HepG2 (cell line): ENCODE measurements around the gene ROBO2. TPM values are rescaled to one million over a fixed set of nuclear protein-coding genes. Genes with fewer than 3 reads are reported as not detected.

Experiments
- ATAC-seq: fragments of 200-7000 bp; cut with Tn5 transposase; 3 replicates; pipeline ENCODE4 v1.9.1; 2020; ENCODE audit warnings: mild to moderate bottlenecking, moderate library complexity
- BruUV-seq: library from RNA; stranded (reverse); fragments of 400-500 nt; replicated peaks from 2 replicates; lab custom pipeline; 2021; lab: Mats Ljungman, UMichigan
- CTCF ChIA-PET: fragments of 300-600 bp; formaldehyde crosslinking; extraction: SDS; loops from one replicate; lab custom pipeline; 2021; ENCODE audit warnings: low total read pairs, inconsistent platforms, low intra/inter-chr PET ratio; lab: Yijun Ruan, JAX
- POLR2A ChIA-PET: fragments of 350-600 bp; sonication (Branson Sonifier 250); formaldehyde crosslinking; loops from one replicate; lab custom pipeline; 2020; ENCODE audit warnings: antibody characterized with exemption, inconsistent platforms; lab: Yijun Ruan, JAX
- DNase-seq: peaks from one replicate; pipeline ENCODE4 v3.0.0-alpha.2; 2015; ENCODE audit warnings: low spot score
- FAIRE-seq: peaks from 3 replicates; lab custom pipeline; 2011; peaks lifted over from hg19 to GRCh38; lab: Jason Lieb, UNC
- H2AFZ ChIP-seq: one replicate; pipeline ENCODE4 v1.6.1; 2011; ENCODE audit warnings: low read length, inconsistent platforms
- H3K27ac ChIP-seq: fragments of 300-600 bp; 3 replicates; pipeline ENCODE4 v1.8.0; 2011; ENCODE audit warnings: mixed run types, mild to moderate bottlenecking, mixed read lengths, low read length, inconsistent platforms; ENCODE audit not compliant: insufficient read depth; ENCODE audit errors: extremely low read length
- H3K27me3 ChIP-seq, 2 experiments: fragments of 200-600 bp in 1 of 2; 2 replicates in 1 of 2; 3 replicates in 1 of 2; pipeline versions ENCODE4 v1.6.0 to v1.8.0; 2011; ENCODE audit warnings: low read length in 2 of 2, mild to moderate bottlenecking in 2 of 2, moderate library complexity in 2 of 2, inconsistent platforms in 1 of 2; ENCODE audit not compliant: insufficient read depth in 2 of 2, control insufficient read depth in 1 of 2
- H3K36me3 ChIP-seq, 2 experiments: fragments of 200-600 bp in 1 of 2; replicated peaks in 1 of 2; 2 replicates in 1 of 2; 3 replicates in 1 of 2; pipeline versions ENCODE4 v1.5.1 to v1.8.0; 2011; ENCODE audit warnings: low read length in 2 of 2, inconsistent platforms in 1 of 2; ENCODE audit not compliant: insufficient read depth in 2 of 2, control insufficient read depth in 1 of 2
- H3K4me1 ChIP-seq: 2 replicates; pipeline ENCODE4 v1.5.1; 2012; ENCODE audit warnings: low read length, inconsistent platforms; ENCODE audit not compliant: insufficient read depth
- H3K4me2 ChIP-seq: 2 replicates; pipeline ENCODE4 v1.6.0; 2011; ENCODE audit warnings: low read depth, low read length, inconsistent platforms
- H3K4me3 ChIP-seq, 3 experiments: fragments of 200-600 bp in 1 of 3; sonication (generic), shearing (Covaris generic) in 1 of 3; replicated peaks in 1 of 3; 2 replicates each; pipeline ENCODE4 v1.5.1; 2011 to 2016; ENCODE audit warnings: low read length in 3 of 3, inconsistent platforms in 2 of 3, low read depth in 2 of 3, mild to moderate bottlenecking in 2 of 3, control low read depth in 1 of 3, mixed read lengths in 1 of 3; ENCODE audit not compliant: insufficient read depth in 1 of 3
- H3K79me2 ChIP-seq: one replicate; pipeline ENCODE4 v1.6.1; 2011; ENCODE audit warnings: low read length, inconsistent platforms; ENCODE audit not compliant: insufficient read depth
- H3K9ac ChIP-seq: 2 replicates; pipeline ENCODE4 v1.6.0; 2011; ENCODE audit warnings: mild to moderate bottlenecking, low read depth, low read length, inconsistent platforms; ENCODE audit not compliant: insufficient read depth
- H3K9me3 ChIP-seq: 2 replicates; pipeline ENCODE4 v1.5.1; 2012; ENCODE audit warnings: mild to moderate bottlenecking, low read length
- H4K20me1 ChIP-seq: 2 replicates; pipeline ENCODE4 v1.6.0; 2011; ENCODE audit warnings: inconsistent platforms, mild to moderate bottlenecking, low read length, moderate library complexity; ENCODE audit not compliant: insufficient read depth
- ARHGAP35 ChIP-seq: sonication (generic); formaldehyde crosslinking; IDR thresholded peaks from 2 replicates; pipeline ENCODE4 v1.9.0; 2022; ENCODE audit warnings: mild to moderate bottlenecking, inconsistent platforms, moderate library complexity, missing genetic modification reagents, borderline replicate concordance
- DBP ChIP-seq: sonication (generic); formaldehyde crosslinking; IDR thresholded peaks from 2 replicates; pipeline ENCODE4 v1.4.0; 2020; ENCODE audit warnings: missing genetic modification reagents; ENCODE audit errors: not compliant biosample characterization
- EZH2 ChIP-seq: conservative IDR thresholded peaks from 2 replicates; pipeline ENCODE4 v1.6.1; 2012; ENCODE audit warnings: mild to moderate bottlenecking, low read depth, low read length, moderate library complexity
- PHF21A ChIP-seq: sonication (generic); formaldehyde crosslinking; IDR thresholded peaks from 2 replicates; pipeline ENCODE4 v1.5.0; 2020; ENCODE audit warnings: mild to moderate bottlenecking, missing genetic modification reagents
- RBM39 ChIP-seq: fragments of 200-400 bp; formaldehyde crosslinking; IDR thresholded peaks from one replicate; pipeline ENCODE4 v1.6.1; 2018; ENCODE audit warnings: antibody characterized with exemption, mild to moderate bottlenecking, low read depth, low read length; ENCODE audit not compliant: poor library complexity, severe bottlenecking
- SALL2 ChIP-seq: sonication (generic); formaldehyde crosslinking; IDR thresholded peaks from 2 replicates; pipeline ENCODE4 v1.8.1; 2023; ENCODE audit warnings: mild to moderate bottlenecking, missing genetic modification reagents, inconsistent platforms
- TEAD2 ChIP-seq: sonication (generic); formaldehyde crosslinking; IDR thresholded peaks from 2 replicates; pipeline ENCODE4 v1.9.0; 2021; ENCODE audit warnings: missing genetic modification reagents
- TFAP4 ChIP-seq: sonication (generic); IDR thresholded peaks from 2 replicates; pipeline ENCODE4 v1.6.1; 2016; ENCODE audit warnings: low read depth, borderline replicate concordance
- U2AF1 ChIP-seq: fragments of 200-400 bp; formaldehyde crosslinking; optimal IDR thresholded peaks from 2 replicates; pipeline ENCODE3; 2017; ENCODE audit warnings: mild to moderate bottlenecking, low read depth, low read length
- ZNF678 ChIP-seq: sonication (generic); formaldehyde crosslinking; IDR thresholded peaks from 2 replicates; pipeline ENCODE4 v1.4.0; 2020; ENCODE audit warnings: mild to moderate bottlenecking, missing genetic modification reagents
- WGBS: methylation state at CpG from one replicate; pipeline ENCODE4 v1.1.6; 2017; ENCODE audit warnings: low lambda C conversion rate; 5-methylcytosine and 5-hydroxymethylcytosine counted together
- in situ Hi-C: cut with HindIII; loops from 2 replicates; pipeline ENCODE4 v1.10.0; 2017; ENCODE audit warnings: low pct_unique_long_range_greater_than_20kb; ENCODE audit not compliant: extremely low pct_ligation_motif_present
- intact Hi-C: fragments of 100-400 bp; cut with micrococcal nuclease; formaldehyde crosslinking; loops from one replicate; pipeline ENCODE4 v1.10.0; 2022; ENCODE audit not compliant: unreplicated experiment
- polyA plus RNA-seq, 8 experiments: library from polyadenylated mRNA; depleted of rRNA in 3 of 8; stranded (reverse) in 7 of 8; unstranded in 1 of 8; fragments of >200 nt; fragmentation: Illumina TruSeq in 4 of 8; extraction: Trizol in 4 of 8; gene quantifications; 2 replicates each; pipeline versions ENCODE4 v1.2.1 to v1.2.3, GENCODE V29; 2011 to 2016; ENCODE audit warnings: low read depth in 4 of 8, missing spikeins in 1 of 8, mixed read lengths in 1 of 8; ENCODE audit not compliant: insufficient read depth in 1 of 8
- total RNA-seq, 5 experiments: library from RNA; depleted of rRNA; stranded (reverse); fragments of >200 nt; fragmentation: Illumina TruSeq; extraction: Trizol; gene quantifications; 2 replicates each; pipeline ENCODE4 v1.2.3, GENCODE V29; 2016; ENCODE audit warnings: low read depth in 1 of 5
- TF ChIP-seq, protein P1 (sequence below): sonication (generic); formaldehyde crosslinking; IDR thresholded peaks from 2 replicates; pipeline ENCODE4 v1.4.0; 2020; ENCODE audit warnings: missing genetic modification reagents
- TF ChIP-seq, protein P2 (sequence below): sonication (generic); formaldehyde crosslinking; IDR thresholded peaks from 2 replicates; pipeline ENCODE4 v1.4.0; 2020; ENCODE audit warnings: low read depth, missing genetic modification reagents

Gene ROBO2
- total and polyA plus RNA-seq, 2 of the 13 experiments (the other 11 are each of a cell fraction or from before 2014, with no cell fraction given): not detected

- TF ChIP-seq, protein P1, sequence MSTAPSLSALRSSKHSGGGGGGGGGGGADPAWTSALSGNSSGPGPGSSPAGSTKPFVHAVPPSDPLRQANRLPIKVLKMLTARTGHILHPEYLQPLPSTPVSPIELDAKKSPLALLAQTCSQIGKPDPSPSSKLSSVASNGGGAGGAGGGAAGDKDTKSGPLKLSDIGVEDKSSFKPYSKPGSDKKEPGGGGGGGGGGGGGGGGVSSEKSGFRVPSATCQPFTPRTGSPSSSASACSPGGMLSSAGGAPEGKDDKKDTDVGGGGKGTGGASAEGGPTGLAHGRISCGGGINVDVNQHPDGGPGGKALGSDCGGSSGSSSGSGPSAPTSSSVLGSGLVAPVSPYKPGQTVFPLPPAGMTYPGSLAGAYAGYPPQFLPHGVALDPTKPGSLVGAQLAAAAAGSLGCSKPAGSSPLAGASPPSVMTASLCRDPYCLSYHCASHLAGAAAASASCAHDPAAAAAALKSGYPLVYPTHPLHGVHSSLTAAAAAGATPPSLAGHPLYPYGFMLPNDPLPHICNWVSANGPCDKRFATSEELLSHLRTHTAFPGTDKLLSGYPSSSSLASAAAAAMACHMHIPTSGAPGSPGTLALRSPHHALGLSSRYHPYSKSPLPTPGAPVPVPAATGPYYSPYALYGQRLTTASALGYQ: no peak
- TF ChIP-seq SALL2 (no peak), TEAD2 (CRISPR knock-in tag) (no peak), RBM39 (no peak), DBP (CRISPR knock-in tag) (no peak)
Measured at GRCh38 chr3:77462951-77463350, 423.1 kb downstream of the ROBO2 start (continued).

- ATAC-seq (no peak), DNase-seq (no peak), FAIRE-seq (no peak)
- Histone ChIP-seq H3K27ac (no peak overlapping the region), H3K4me1 (no peaks in the 10 kb centered on the region), H3K27me3 (no peaks in the 10 kb centered on the region), H3K4me2 (no peak overlapping the region), H3K9me3 (no peaks in the 10 kb centered on the region), H3K4me3 (no peak overlapping the region), H3K9ac (no peak overlapping the region), H3K36me3 (no peaks in the 10 kb centered on the region), H4K20me1 (no peaks in the 10 kb centered on the region), H3K79me2 (no peaks in the 10 kb centered on the region), H2AFZ (no peak overlapping the region)
- intact Hi-C loops (no loop called here), in situ Hi-C loops (no loop called here)
- BruUV-seq: no TSS peak
- ChIA-PET POLR2A (no interaction called here), CTCF (no interaction called here)
- 16% methylated on average over 3 of the region's 3 CpGs for WGBS
- TF ChIP-seq ARHGAP35 (CRISPR knock-in tag): no peak
- no peak for TF ChIP-seq EZH2
- TF ChIP-seq PHF21A (CRISPR knock-in tag): no peak
- TF ChIP-seq TFAP4: no peak
- TF ChIP-seq, protein P2, sequence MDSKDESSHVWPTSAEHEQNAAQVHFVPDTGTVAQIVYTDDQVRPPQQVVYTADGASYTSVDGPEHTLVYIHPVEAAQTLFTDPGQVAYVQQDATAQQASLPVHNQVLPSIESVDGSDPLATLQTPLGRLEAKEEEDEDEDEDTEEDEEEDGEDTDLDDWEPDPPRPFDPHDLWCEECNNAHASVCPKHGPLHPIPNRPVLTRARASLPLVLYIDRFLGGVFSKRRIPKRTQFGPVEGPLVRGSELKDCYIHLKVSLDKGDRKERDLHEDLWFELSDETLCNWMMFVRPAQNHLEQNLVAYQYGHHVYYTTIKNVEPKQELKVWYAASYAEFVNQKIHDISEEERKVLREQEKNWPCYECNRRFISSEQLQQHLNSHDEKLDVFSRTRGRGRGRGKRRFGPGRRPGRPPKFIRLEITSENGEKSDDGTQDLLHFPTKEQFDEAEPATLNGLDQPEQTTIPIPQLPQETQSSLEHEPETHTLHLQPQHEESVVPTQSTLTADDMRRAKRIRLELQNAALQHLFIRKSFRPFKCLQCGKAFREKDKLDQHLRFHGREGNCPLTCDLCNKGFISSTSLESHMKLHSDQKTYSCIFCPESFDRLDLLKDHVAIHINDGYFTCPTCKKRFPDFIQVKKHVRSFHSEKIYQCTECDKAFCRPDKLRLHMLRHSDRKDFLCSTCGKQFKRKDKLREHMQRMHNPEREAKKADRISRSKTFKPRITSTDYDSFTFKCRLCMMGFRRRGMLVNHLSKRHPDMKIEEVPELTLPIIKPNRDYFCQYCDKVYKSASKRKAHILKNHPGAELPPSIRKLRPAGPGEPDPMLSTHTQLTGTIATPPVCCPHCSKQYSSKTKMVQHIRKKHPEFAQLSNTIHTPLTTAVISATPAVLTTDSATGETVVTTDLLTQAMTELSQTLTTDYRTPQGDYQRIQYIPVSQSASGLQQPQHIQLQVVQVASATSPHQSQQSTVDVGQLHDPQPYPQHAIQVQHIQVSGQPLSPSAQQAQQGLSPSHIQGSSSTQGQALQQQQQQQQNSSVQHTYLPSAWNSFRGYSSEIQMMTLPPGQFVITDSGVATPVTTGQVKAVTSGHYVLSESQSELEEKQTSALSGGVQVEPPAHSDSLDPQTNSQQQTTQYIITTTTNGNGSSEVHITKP (CRISPR knock-in tag): no peak
- TF ChIP-seq ZNF678 (CRISPR knock-in tag): no peak
- TF ChIP-seq U2AF1: no peak
Measured at GRCh38 chr3:77464111-77464688, 424.3 kb downstream of the ROBO2 start.
